Measurements from ENCODE around the gene CALN1.

The CALN1 gene

GRCh38 chr7:72021716-72022115 lies 390.4 kb downstream of the CALN1 start (continued):
- TF ChIP-seq ZNF26 (tag by site-specific recombination; IDR thresholded peaks at IDR 0.05) (no peak), PRDM10 (tag by site-specific recombination; IDR thresholded peaks at IDR 0.05) (no peak), ZNF391 (tag by site-specific recombination; IDR thresholded peaks at IDR 0.05; ENCODE audit: borderline replicate concordance, low read depth) (no peak), ZNF660 (tag by site-specific recombination; IDR thresholded peaks at IDR 0.05) (no peak), ZNF510 (tag by site-specific recombination; IDR thresholded peaks at IDR 0.05; ENCODE audit: insufficient replicate concordance) (no peak), ZNF19 (tag by site-specific recombination; IDR thresholded peaks at IDR 0.05; ENCODE audit: low read depth) (no peak), ZNF354C (tag by site-specific recombination; IDR thresholded peaks at IDR 0.05; ENCODE audit: borderline replicate concordance, low read depth) (no peak), ZNF133 (tag by site-specific recombination; IDR thresholded peaks at IDR 0.05) (no peak), ZNF792 (tag by site-specific recombination; IDR thresholded peaks at IDR 0.05) (no peak), ZNF426 (tag by site-specific recombination; IDR thresholded peaks at IDR 0.05) (no peak)

GRCh38 chr7:72020311-72020710 lies 391.8 kb downstream of the CALN1 start:
- no peak overlapping the region for H3K27ac ChIP-seq (ENCODE audit: extremely low read depth, low read depth, low read length)
- no peaks in the 10 kb centered on the region for H3K36me3 ChIP-seq (ENCODE audit: control insufficient read depth in 2 of 2, insufficient read depth in 1 of 2, low read length in 2 of 2)
- CTCF ChIA-PET: interaction anchor here (0.6 kb wide), 1 partner anchor 115 kb away, joined by 4 read pairs; no protein-coding TSS in a partner anchor
- no peaks in the 10 kb centered on the region for H3K9me3 ChIP-seq (ENCODE audit: control insufficient read depth, insufficient read depth, low read depth, low read length)
- TF ChIP-seq HIC1 (tag by site-specific recombination; IDR thresholded peaks at IDR 0.05): no peak
- no peak for TF ChIP-seq ZNF133 (tag by site-specific recombination; IDR thresholded peaks at IDR 0.05)
- TF ChIP-seq ZNF670 (tag by site-specific recombination; IDR thresholded peaks at IDR 0.05; ENCODE audit: low read depth): no peak
- no peak for TF ChIP-seq KLF9 (tag by site-specific recombination; IDR thresholded peaks at IDR 0.05; ENCODE audit: low read depth)
- TF ChIP-seq ZNF266 (tag by site-specific recombination; IDR thresholded peaks at IDR 0.05; ENCODE audit: low read depth): no peak
- TF ChIP-seq ZNF391 (tag by site-specific recombination; IDR thresholded peaks at IDR 0.05; ENCODE audit: borderline replicate concordance, low read depth): no peak
- TF ChIP-seq ZNF274 (IDR thresholded peaks at IDR 0.05; ENCODE audit: low read length): no peak
- TF ChIP-seq ZNF274 (tag by site-specific recombination; IDR thresholded peaks at IDR 0.05; ENCODE audit: borderline replicate concordance): no peak
- no peak for TF ChIP-seq ZBTB48 (tag by site-specific recombination; IDR thresholded peaks at IDR 0.05)
- POLR2A ChIA-PET: no interaction called here
- no peaks in the 10 kb centered on the region for H3K4me1 ChIP-seq (ENCODE audit: control insufficient read depth, insufficient read depth, low read length)
- H3K4me3 ChIP-seq (ENCODE audit: low read depth, low read length): no peak overlapping the region
